Measurements from ENCODE around the gene RNF144B.

DNA sequence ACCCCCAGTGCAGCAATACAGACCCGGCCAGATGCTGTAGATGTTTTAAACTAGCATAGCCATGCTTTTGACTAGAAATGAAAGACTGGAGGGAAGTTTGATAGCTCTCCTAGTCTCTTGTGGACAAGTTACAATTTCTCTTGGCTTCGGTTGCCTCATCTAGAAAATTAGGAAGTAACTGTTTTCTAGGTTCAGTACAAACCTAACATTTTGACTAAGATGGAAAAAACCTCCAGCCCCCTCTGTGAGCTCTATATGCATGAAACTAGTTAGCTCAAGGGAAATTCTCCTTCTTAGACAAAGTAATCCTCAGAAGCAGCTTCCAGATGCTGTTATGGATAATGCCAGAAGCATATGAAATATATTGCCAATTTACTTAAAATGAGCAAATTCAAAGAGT lies 86.6 kb downstream of the RNF144B start:
- TF ChIP-seq, protein P1, sequence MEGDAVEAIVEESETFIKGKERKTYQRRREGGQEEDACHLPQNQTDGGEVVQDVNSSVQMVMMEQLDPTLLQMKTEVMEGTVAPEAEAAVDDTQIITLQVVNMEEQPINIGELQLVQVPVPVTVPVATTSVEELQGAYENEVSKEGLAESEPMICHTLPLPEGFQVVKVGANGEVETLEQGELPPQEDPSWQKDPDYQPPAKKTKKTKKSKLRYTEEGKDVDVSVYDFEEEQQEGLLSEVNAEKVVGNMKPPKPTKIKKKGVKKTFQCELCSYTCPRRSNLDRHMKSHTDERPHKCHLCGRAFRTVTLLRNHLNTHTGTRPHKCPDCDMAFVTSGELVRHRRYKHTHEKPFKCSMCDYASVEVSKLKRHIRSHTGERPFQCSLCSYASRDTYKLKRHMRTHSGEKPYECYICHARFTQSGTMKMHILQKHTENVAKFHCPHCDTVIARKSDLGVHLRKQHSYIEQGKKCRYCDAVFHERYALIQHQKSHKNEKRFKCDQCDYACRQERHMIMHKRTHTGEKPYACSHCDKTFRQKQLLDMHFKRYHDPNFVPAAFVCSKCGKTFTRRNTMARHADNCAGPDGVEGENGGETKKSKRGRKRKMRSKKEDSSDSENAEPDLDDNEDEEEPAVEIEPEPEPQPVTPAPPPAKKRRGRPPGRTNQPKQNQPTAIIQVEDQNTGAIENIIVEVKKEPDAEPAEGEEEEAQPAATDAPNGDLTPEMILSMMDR (conservative IDR thresholded peaks at IDR 0.05; ENCODE audit: low read length), result no peak
- TF ChIP-seq EZH2phosphoT487 (IDR thresholded peaks at IDR 0.05; ENCODE audit: borderline replicate concordance), result no peak

All from Loucy (cell line).